Astrocyte of the cerebellum (primary cell): ENCODE data around the gene SLC15A3.

ENCODE experiments used
- DNase-seq: peaks from one replicate; pipeline ENCODE4 v3.0.0-alpha.2; 2011; ENCODE audit warnings: low read depth
- H3K4me3 ChIP-seq: 2 replicates; pipeline ENCODE4 v1.5.1; 2011; ENCODE audit warnings: mild to moderate bottlenecking, low read depth, low read length, moderate library complexity
- CTCF ChIP-seq: IDR thresholded peaks from 2 replicates; pipeline ENCODE4 v1.5.1; 2012; ENCODE audit warnings: low read length, low read depth, moderate library complexity, mild to moderate bottlenecking; ENCODE audit errors: missing control alignments
- in situ Hi-C: cut with HindIII; loops from 2 replicates; pipeline ENCODE4 v1.10.0; 2017; ENCODE audit warnings: low sequenced_read_pairs

The SLC15A3 gene

GRCh38 chr11:60992842-60993409 lies 41.0 kb upstream of the SLC15A3 start:
- TF ChIP-seq CTCF: no peak
- H3K4me3 ChIP-seq: no peak overlapping the region
- no peak for DNase-seq
- in situ Hi-C loops: no loop called here

GRCh38 chr11:60991457-60991856 lies 39.5 kb upstream of the SLC15A3 start:
- no peak for TF ChIP-seq CTCF
- DNase-seq: no peak
- H3K4me3 ChIP-seq: no peak overlapping the region
- in situ Hi-C loops: no loop called here

- in situ Hi-C loops: no loop called here
- no peak for TF ChIP-seq CTCF
- no peak overlapping the region for H3K4me3 ChIP-seq
- no peak for DNase-seq
These were observed 37.2 kb upstream of the SLC15A3 start for GRCh38 chr11:60989093-60989650.

- H3K4me3 ChIP-seq: no peak overlapping the region
- in situ Hi-C loops: no loop called here
- DNase-seq: no peak
- no peak for TF ChIP-seq CTCF
These were observed 36.7 kb upstream of the SLC15A3 start for GRCh38 chr11:60988658-60989057.

- in situ Hi-C loops: no loop called here
These were observed 35.8 kb upstream of the SLC15A3 start for GRCh38 chr11:60987577-60988277.

More at GRCh38 chr11:60987577-60988277, 35.8 kb upstream of the SLC15A3 start:
- TF ChIP-seq CTCF: no peak
- DNase-seq: no peak
- no peak overlapping the region for H3K4me3 ChIP-seq
